OCI-LY1 (cell line): Measurements from ENCODE around the gene SERP1.

ENCODE experiments used
- CTCF ChIP-seq: fragments of 200-600 bp; sonication (generic), shearing (Covaris generic); IDR thresholded peaks from 2 replicates; pipeline ENCODE4 v1.5.1; 2017; ENCODE audit warnings: mild to moderate bottlenecking, antibody characterized with exemption, low read length, moderate library complexity, mixed read lengths
- EZH2 ChIP-seq: fragments of 200-600 bp; sonication (generic), shearing (Covaris generic); IDR thresholded peaks from 2 replicates; pipeline ENCODE4 v1.8.0; 2017; ENCODE audit warnings: borderline replicate concordance, mixed run types, mild to moderate bottlenecking, antibody characterized with exemption, low read length, moderate library complexity, mixed read lengths

- TF ChIP-seq EZH2, result no peak
- TF ChIP-seq CTCF, result no peak
Measured at GRCh38 chr3:150583028-150583427, 36.7 kb upstream of the SERP1 start.
